Endodermal cell (in vitro differentiated cells): ENCODE results near the gene SIRPD. TPM values are rescaled to one million over a fixed set of nuclear protein-coding genes. Genes with fewer than 3 reads are reported as not detected.

Experiments used
- DNase-seq: peaks from one replicate; pipeline ENCODE4 v3.0.0-alpha.2; 2017
- H3K27ac ChIP-seq: 2 replicates; pipeline ENCODE4 v1.5.1; 2013; ENCODE audit warnings: mild to moderate bottlenecking, low read depth, low read length, moderate library complexity
- H3K27me3 ChIP-seq: 2 replicates; pipeline ENCODE4 v1.6.1; 2013; ENCODE audit warnings: mild to moderate bottlenecking, low read length, moderate library complexity; ENCODE audit not compliant: insufficient read depth, control insufficient read depth, poor library complexity, severe bottlenecking
- H3K36me3 ChIP-seq: 2 replicates; pipeline ENCODE4 v1.7.0; 2013; ENCODE audit warnings: mild to moderate bottlenecking, low read length, moderate library complexity; ENCODE audit not compliant: control insufficient read depth, insufficient read depth
- H3K4me1 ChIP-seq: one replicate; pipeline ENCODE4 v1.7.0; 2013; ENCODE audit warnings: low read length; ENCODE audit not compliant: control insufficient read depth, insufficient read depth
- H3K4me3 ChIP-seq: 2 replicates; pipeline ENCODE4 v1.5.1; 2013; ENCODE audit warnings: mild to moderate bottlenecking, low read length, moderate library complexity
- H3K9ac ChIP-seq: 2 replicates; pipeline ENCODE4 v1.6.1; 2013; ENCODE audit warnings: mild to moderate bottlenecking, low read length, moderate library complexity; ENCODE audit not compliant: poor library complexity, severe bottlenecking; ENCODE audit errors: extremely low read depth
- H3K9me3 ChIP-seq: 2 replicates; pipeline ENCODE4 v1.6.1; 2013; ENCODE audit warnings: mild to moderate bottlenecking, low read length, moderate library complexity; ENCODE audit not compliant: control insufficient read depth
- H3K27ac Mint-ChIP-seq: 2 replicates; pipeline ENCODE4 v1.8.0; 2020; ENCODE audit warnings: mixed read lengths
- H3K27me3 Mint-ChIP-seq: 2 replicates; pipeline ENCODE4 v1.8.0; 2021; ENCODE audit warnings: mild to moderate bottlenecking, mixed read lengths; ENCODE audit not compliant: insufficient read depth
- H3K36me3 Mint-ChIP-seq: 2 replicates; pipeline ENCODE4 v1.8.0; 2020; ENCODE audit warnings: low read depth, mixed read lengths
- H3K4me1 Mint-ChIP-seq: 2 replicates; pipeline ENCODE4 v1.8.0; 2020; ENCODE audit warnings: mixed read lengths
- H3K4me3 Mint-ChIP-seq: 2 replicates; pipeline ENCODE4 v1.8.0; 2020; ENCODE audit warnings: mild to moderate bottlenecking, moderate library complexity, mixed read lengths
- H3K9me3 Mint-ChIP-seq: 2 replicates; pipeline ENCODE4 v1.8.0; 2020; ENCODE audit warnings: mild to moderate bottlenecking, mixed read lengths
- CTCF ChIP-seq: fragments of 200-600 bp; sonication (generic); conservative IDR thresholded peaks from 2 replicates; pipeline ENCODE4 v1.5.0; 2021; ENCODE audit warnings: antibody characterized with exemption, mild to moderate bottlenecking
- WGBS, 2 experiments: methylation state at CpG; one replicate each; pipeline versions ENCODE4 v1.1.5 to v1.1.7; 2013; ENCODE audit warnings: missing lambda C conversion rate in 2 of 2, mixed read lengths in 1 of 2; ENCODE audit not compliant: insufficient coverage in 1 of 2, insufficient read length in 1 of 2; 5-methylcytosine and 5-hydroxymethylcytosine counted together
- total RNA-seq, 2 donors: library from RNA; stranded (reverse); fragmentation: NEBNext Ultra II Directional in 1 of 2; extraction: Animal tissue kit (Norgen Biotek cat#: 25700) in 1 of 2; gene quantifications; 2 replicates in 1 of 2; 3 replicates in 1 of 2; pipeline ENCODE4 v1.2.1, GENCODE V29; 2021

The SIRPD gene
- total RNA-seq, 2 donors from 2014 or later = not detected

GRCh38 chr20:1562622-1563021 lies 5.1 kb upstream of the SIRPD start:
- H3K4me1 ChIP-seq = no peaks in the 10 kb centered on the region

GRCh38 chr20:1561350-1561749 lies 3.8 kb upstream of the SIRPD start:
- H3K4me3 ChIP-seq = no peak overlapping the region
- 80 to 92% methylated on average over 1 to 2 of the region's 2 CpGs for WGBS, 2 experiments
- H3K4me1 ChIP-seq = no peaks in the 10 kb centered on the region
- Mint-ChIP-seq H3K4me1 (no peaks in the 10 kb centered on the region), H3K9me3 (peaks cover 5% of the 10 kb centered on the region), H3K4me3 (no peak overlapping the region), H3K36me3 (no peaks in the 10 kb centered on the region), H3K27me3 (peaks cover 1% of the 10 kb centered on the region), H3K27ac (no peak overlapping the region)
- no peak for DNase-seq
- no peak for TF ChIP-seq CTCF
- no peaks in the 10 kb centered on the region for H3K27me3 ChIP-seq
- H3K36me3 ChIP-seq = no peaks in the 10 kb centered on the region
- no peaks in the 10 kb centered on the region for H3K9me3 ChIP-seq
- no peak overlapping the region for H3K9ac ChIP-seq
- H3K27ac ChIP-seq = no peak overlapping the region

More at GRCh38 chr20:1562622-1563021, 5.1 kb upstream of the SIRPD start:
- Mint-ChIP-seq H3K27me3 (peaks cover 1% of the 10 kb centered on the region), H3K4me3 (no peak overlapping the region), H3K9me3 (peaks cover 3% of the 10 kb centered on the region), H3K36me3 (no peaks in the 10 kb centered on the region), H3K27ac (no peak overlapping the region), H3K4me1 (no peaks in the 10 kb centered on the region)
- 90 to 93% methylated on average over 1 to 2 of the region's 2 CpGs for WGBS, 2 experiments
- Histone ChIP-seq H3K9me3 (no peaks in the 10 kb centered on the region), H3K36me3 (no peaks in the 10 kb centered on the region), H3K9ac (no peak overlapping the region), H3K27me3 (no peaks in the 10 kb centered on the region), H3K4me3 (no peak overlapping the region), H3K27ac (no peak overlapping the region)
- no peak for DNase-seq
- no peak for TF ChIP-seq CTCF

GRCh38 chr20:1555952-1556351 lies 1.6 kb downstream of the SIRPD start:
- no peak overlapping the region for H3K4me3 Mint-ChIP-seq
- no peaks in the 10 kb centered on the region for H3K27me3 Mint-ChIP-seq
- no peak overlapping the region for H3K27ac Mint-ChIP-seq
- H3K4me1 Mint-ChIP-seq = no peaks in the 10 kb centered on the region
- H3K4me3 ChIP-seq = no peak overlapping the region
- peaks cover 6% of the 10 kb centered on the region for H3K9me3 Mint-ChIP-seq
- H3K27me3 ChIP-seq = no peaks in the 10 kb centered on the region
- TF ChIP-seq CTCF = no peak
- no peaks in the 10 kb centered on the region for H3K36me3 ChIP-seq
- no peaks in the 10 kb centered on the region for H3K4me1 ChIP-seq
- no peak overlapping the region for H3K27ac ChIP-seq
- DNase-seq = no peak
- H3K9ac ChIP-seq = no peak overlapping the region
- H3K9me3 ChIP-seq = no peaks in the 10 kb centered on the region
- H3K36me3 Mint-ChIP-seq = no peaks in the 10 kb centered on the region
